Sigmoid colon (tissue), 7 donors: ENCODE data around the gene CYTH4. TPM values are rescaled to one million over a fixed set of nuclear protein-coding genes. Genes with fewer than 3 reads are reported as not detected.
A peak's percentile ranks its signal among the peaks of the same experiment; 100 is the strongest.
"Not testable (repeated sequence)": the region's sequence is repeated elsewhere in the genome, so short reads cannot be mapped to it uniquely, and the experiment has no call there.

Experiments used
- DNase-seq: peaks from one replicate; pipeline ENCODE4 v3.0.0-alpha.2; 2019
- H3K27ac ChIP-seq, 4 donors: fragments of 200-600 bp; sonication (generic); one replicate each; pipeline ENCODE4 v1.5.1; 2016 to 2019; ENCODE audit warnings: mild to moderate bottlenecking in 1 of 4
- H3K27me3 ChIP-seq, 3 donors: fragments of 200-600 bp; sonication (generic); one replicate each; pipeline ENCODE4 v1.5.1; 2019; ENCODE audit warnings: mild to moderate bottlenecking in 1 of 3
- H3K36me3 ChIP-seq, 4 donors: fragments of 200-600 bp; sonication (generic); one replicate each; pipeline ENCODE4 v1.5.1; 2016 to 2019
- H3K4me1 ChIP-seq, 4 donors: fragments of 200-600 bp; sonication (generic); one replicate each; pipeline ENCODE4 v1.5.1; 2017 to 2019
- H3K4me3 ChIP-seq, 4 donors: fragments of 200-600 bp; sonication (generic); one replicate each; pipeline ENCODE4 v1.5.1; 2017 to 2019; ENCODE audit warnings: mild to moderate bottlenecking in 2 of 4, moderate library complexity in 1 of 4
- H3K9me3 ChIP-seq, 4 donors: fragments of 200-600 bp in 3 of 4; sonication (generic) in 3 of 4; one replicate each; pipeline versions ENCODE4 v1.5.1 to v1.6.1; 2013 to 2019
- CTCF ChIP-seq, 4 experiments: fragments of 450-650 bp in 3 of 4; fragments of 200-600 bp in 1 of 4; IDR thresholded peaks; one replicate each; pipeline ENCODE4 v1.5.1; 2016 to 2019; ENCODE audit warnings: antibody characterized with exemption in 4 of 4, mild to moderate bottlenecking in 3 of 4, moderate library complexity in 2 of 4
- EP300 ChIP-seq, 4 donors: sonication (generic); formaldehyde crosslinking; IDR thresholded peaks; one replicate each; pipeline ENCODE4 v1.6.1; 2017; ENCODE audit warnings: antibody characterized with exemption in 4 of 4
- POLR2A ChIP-seq, 2 donors: fragments of 450-650 bp; IDR thresholded peaks; one replicate each; pipeline ENCODE4 v1.6.1; 2016; ENCODE audit warnings: antibody characterized with exemption in 2 of 2, mild to moderate bottlenecking in 2 of 2, moderate library complexity in 2 of 2
- POLR2AphosphoS5 ChIP-seq, 4 donors: sonication (generic); formaldehyde crosslinking; IDR thresholded peaks; one replicate each; pipeline ENCODE4 v1.6.1; 2017; ENCODE audit warnings: antibody characterized with exemption in 4 of 4
- WGBS, 2 donors: extraction: QIAGEN DNeasy Blood & Tissue Kit; methylation state at CpG; one replicate each; pipeline ENCODE4 v1.1.7; 2013; 5-methylcytosine and 5-hydroxymethylcytosine counted together
- intact Hi-C: fragments of 100-400 bp; cut with DNase I; formaldehyde crosslinking; loops from one replicate; pipeline ENCODE4 v1.15.1; 2023
- polyA plus RNA-seq, 3 donors: library from polyadenylated mRNA; stranded (reverse); fragments of 200-250 nt; gene quantifications; one replicate each; pipeline ENCODE4 v1.2.3, GENCODE V29; 2013
- total RNA-seq, 4 donors: library from RNA; depleted of rRNA; stranded (reverse); fragments of >200 nt; gene quantifications; one replicate each; pipeline ENCODE4 v1.1.0, GENCODE V29; 2016
- donor health status: healthy with polysubstance abuse.
- donor health status: Bipolar disorder and iron deficiency.
- donor health status: healthy.

The CYTH4 gene
- total RNA-seq: 10 to 100 TPM in 1 of 4 donors, 1 to 10 TPM in 3; 6.1 to 22.0 (median 8.0) TPM
- 10 to 100 TPM in 1 of 3 donors, 1 to 10 TPM in 2; 4.2 to 18.8 (median 5.1) TPM for polyA plus RNA-seq

GRCh38 chr22:37282385-37282677 is at the start of gene CYTH4:
TSS of gene CYTH4 (plus strand) at chr22:37282508. CDS start at chr22:37282570, 62 bp downstream.
- peaks cover 0 to 70% (median 19%) of the 10 kb centered on the region in 3 donors for H3K27me3 ChIP-seq
- peak; percentile 80 for DNase-seq
- H3K4me3 ChIP-seq: peak within 1 kb of the TSS in 3 of 4 donors; percentile 21 to 42 (median 39)
- H3K4me1 ChIP-seq: peaks cover 0 to 6% (median 0%) of the 10 kb centered on the region in 4 donors
- WGBS, 2 donors: 8 to 13% methylated on average over 12 of the region's 12 CpGs
- peak within 1 kb of the TSS; percentile 39 to 55 (median 49) for H3K27ac ChIP-seq
- intact Hi-C loops: no loop called here
- no peaks in the 10 kb centered on the region for H3K9me3 ChIP-seq
- no peaks in the 10 kb centered on the region for H3K36me3 ChIP-seq
- TF ChIP-seq CTCF (IDR thresholded peaks at IDR 0.05): no peak

- H3K4me3 ChIP-seq, intact Hi-C loops, H3K27ac ChIP-seq, DNase-seq, H3K9me3 ChIP-seq, H3K36me3 ChIP-seq: not testable (repeated sequence)
- 90% methylated on average over 12 of the region's 12 CpGs for WGBS, 2 donors
- Histone ChIP-seq H3K27me3 (peaks cover 0 to 72% (median 34%) of the 10 kb centered on the region in 3 donors), H3K4me1 (peaks cover 0 to 13% (median 0%) of the 10 kb centered on the region in 4 donors)
These were observed 48.9 kb upstream of the CYTH4 start for GRCh38 chr22:37233371-37233750.

- Histone ChIP-seq H3K9me3 (no peaks in the 10 kb centered on the region), H3K4me1 (peaks cover 0 to 7% (median 0%) of the 10 kb centered on the region in 4 donors), H3K27ac (no peak overlapping the region), H3K36me3 (no peaks in the 10 kb centered on the region), H3K4me3 (no peak overlapping the region), H3K27me3 (peaks cover 0 to 75% (median 34%) of the 10 kb centered on the region in 3 donors)
- TF ChIP-seq POLR2A (IDR thresholded peaks at IDR 0.05) (no peak), CTCF (IDR thresholded peaks at IDR 0.05) (no peak), EP300 (IDR thresholded peaks at IDR 0.05) (no peak)
- intact Hi-C loops: no loop called here
- no peak for DNase-seq
- WGBS, 2 donors: 72 to 80% methylated on average over 27 of the region's 27 CpGs
These were observed 48.3 kb upstream of the CYTH4 start for GRCh38 chr22:37233751-37234631.

GRCh38 chr22:37234736-37235711 is 47.3 kb upstream of the CYTH4 start:
- intact Hi-C loops: no loop called here
- peaks cover 0 to 73% (median 34%) of the 10 kb centered on the region in 3 donors for H3K27me3 ChIP-seq

More at GRCh38 chr22:37234736-37235711, 47.3 kb upstream of the CYTH4 start:
- Histone ChIP-seq H3K4me1 (no peaks in the 10 kb centered on the region), H3K36me3 (no peaks in the 10 kb centered on the region), H3K27ac (no peak overlapping the region), H3K9me3 (no peaks in the 10 kb centered on the region), H3K4me3 (no peak overlapping the region)
- 75 to 86% methylated on average over 16 of the region's 16 CpGs for WGBS, 2 donors
- no peak for DNase-seq
- TF ChIP-seq EP300 (IDR thresholded peaks at IDR 0.05) (no peak), POLR2AphosphoS5 (IDR thresholded peaks at IDR 0.05) (no peak), CTCF (IDR thresholded peaks at IDR 0.05) (no peak), POLR2A (IDR thresholded peaks at IDR 0.05) (no peak)
